A549 (cell line): ENCODE data around the gene CEP63. TPM values are rescaled to one million over a fixed set of nuclear protein-coding genes. Genes with fewer than 3 reads are reported as not detected.

ENCODE experiments used
- ATAC-seq, 2 experiments: fragments of 200-7000 bp in 1 of 2; fragments of >200 bp in 1 of 2; cut with Nextera tagmentation in 1 of 2; cut with Tn5 transposase in 1 of 2; 3 replicates each; pipeline versions ENCODE4 v1.8.0 to v1.9.1; 2018 to 2020; ENCODE audit warnings: mild to moderate bottlenecking in 1 of 2, moderate library complexity in 1 of 2
- CTCF ChIA-PET: fragments of 300-600 bp; sonication (Branson Sonifier 250); formaldehyde crosslinking; extraction: SDS; loops from one replicate; lab custom pipeline; 2021; ENCODE audit warnings: antibody characterized with exemption, inconsistent platforms; lab: Yijun Ruan, JAX
- POLR2A ChIA-PET: fragments of 350-600 bp; formaldehyde crosslinking; extraction: SDS; loops from one replicate; lab custom pipeline; 2021; ENCODE audit warnings: antibody characterized with exemption, inconsistent platforms; lab: Yijun Ruan, JAX
- DNase-seq, 2 experiments: peaks; one replicate each; pipeline versions ENCODE4 v3.0.0 to v3.0.0-alpha.2; 2011 to 2016; ENCODE audit warnings: low read depth in 1 of 2, low spot score in 1 of 2
- FAIRE-seq: peaks from 2 replicates; lab custom pipeline; 2011; peaks lifted over from hg19 to GRCh38; lab: Jason Lieb, UNC
- H3K27ac ChIP-seq, 2 experiments: fragments of >200 bp; sonication (Bioruptor Twin); formaldehyde crosslinking; 3 replicates each; pipeline ENCODE4 v1.5.1; 2016 to 2017
- H3K4me1 ChIP-seq: fragments of >200 bp; sonication (Bioruptor Twin); formaldehyde crosslinking; 3 replicates; pipeline ENCODE4 v1.6.1; 2016
- H3K4me2 ChIP-seq: fragments of >200 bp; sonication (Bioruptor Twin); formaldehyde crosslinking; 3 replicates; pipeline ENCODE4 v1.6.1; 2016
- H3K4me3 ChIP-seq: fragments of >200 bp; sonication (Bioruptor Twin); formaldehyde crosslinking; 3 replicates; pipeline ENCODE4 v1.5.1; 2016
- H3K9me3 ChIP-seq: fragments of >200 bp; sonication (Bioruptor Twin); formaldehyde crosslinking; 3 replicates; pipeline ENCODE4 v1.6.1; 2016
- CBX2 ChIP-seq: fragments of 200-600 bp; sonication (generic); IDR thresholded peaks from 2 replicates; pipeline ENCODE4 v1.6.1; 2016; ENCODE audit warnings: low read depth, mild to moderate bottlenecking, borderline replicate concordance
- CBX8 ChIP-seq: fragments of 200-600 bp; sonication (generic); IDR thresholded peaks from 2 replicates; pipeline ENCODE4 v1.6.1; 2016
- CEBPB ChIP-seq, 2 experiments: fragments of >200 bp in 1 of 2; sonication (Bioruptor Twin) in 1 of 2; formaldehyde crosslinking in 1 of 2; IDR thresholded peaks; 2 replicates each; pipeline ENCODE4 v1.6.1; 2012 to 2016
- CHD4 ChIP-seq: fragments of 200-600 bp; sonication (generic); IDR thresholded peaks from 2 replicates; pipeline ENCODE4 v1.6.1; 2016; ENCODE audit warnings: antibody characterized with exemption, mild to moderate bottlenecking, borderline replicate concordance
- CTCF ChIP-seq: fragments of >200 bp; sonication (Bioruptor Twin); formaldehyde crosslinking; IDR thresholded peaks from 3 replicates; pipeline ENCODE4 v1.5.1; 2016
- ELK1 ChIP-seq: fragments of 150-350 bp; IDR thresholded peaks from 2 replicates; pipeline ENCODE4 v1.6.1; 2014; ENCODE audit warnings: low read depth, mild to moderate bottlenecking, low read length
- FOSB ChIP-seq: fragments of 250-450 bp; sonication (Bioruptor Pico); IDR thresholded peaks from 2 replicates; pipeline ENCODE4 v1.5.0; 2020; ENCODE audit warnings: mild to moderate bottlenecking, moderate library complexity
- FOSL2 ChIP-seq, 2 experiments: fragments of 450-650 bp in 1 of 2; fragments of >200 bp in 1 of 2; sonication (Bioruptor Twin) in 1 of 2; formaldehyde crosslinking; IDR thresholded peaks; 2 replicates each; pipeline versions ENCODE4 v1.5.0 to v1.6.1; 2016 to 2020; ENCODE audit warnings: mild to moderate bottlenecking in 1 of 2, moderate library complexity in 1 of 2
- HEYL ChIP-seq: fragments of 250-450 bp; sonication (Bioruptor Pico); IDR thresholded peaks from 2 replicates; pipeline ENCODE4 v1.8.0; 2021; ENCODE audit warnings: mild to moderate bottlenecking, moderate library complexity
- HOXA7 ChIP-seq: fragments of 250-450 bp; sonication (Bioruptor Pico); IDR thresholded peaks from 2 replicates; pipeline ENCODE4 v1.5.0; 2020; ENCODE audit warnings: mild to moderate bottlenecking, moderate library complexity
- JUN ChIP-seq, 2 experiments: fragments of >200 bp; sonication (Bioruptor Twin); formaldehyde crosslinking; IDR thresholded peaks; 2 replicates in 1 of 2; 3 replicates in 1 of 2; pipeline ENCODE4 v1.6.1; 2016 to 2017
- JUNB ChIP-seq: fragments of >200 bp; sonication (Bioruptor Twin); formaldehyde crosslinking; IDR thresholded peaks from 2 replicates; pipeline ENCODE4 v1.6.1; 2016
- KDM1A ChIP-seq: fragments of 200-600 bp; sonication (generic); IDR thresholded peaks from 2 replicates; pipeline ENCODE4 v1.6.1; 2016; ENCODE audit warnings: low read depth, mild to moderate bottlenecking
- MYC ChIP-seq: IDR thresholded peaks from 2 replicates; pipeline ENCODE4 v1.6.1; 2012; ENCODE audit warnings: mild to moderate bottlenecking, inconsistent platforms, low read length, improper control_type of control experiment, borderline replicate concordance
- NR3C1 ChIP-seq: fragments of >200 bp; sonication (Bioruptor Twin); formaldehyde crosslinking; IDR thresholded peaks from 3 replicates; pipeline ENCODE4 v1.6.1; 2017
- PHF8 ChIP-seq: fragments of 200-600 bp; sonication (generic); IDR thresholded peaks from 2 replicates; pipeline ENCODE4 v1.6.1; 2016; ENCODE audit warnings: low read depth, mild to moderate bottlenecking, antibody characterized with exemption, moderate library complexity, borderline replicate concordance
- RAD21 ChIP-seq, 2 experiments: fragments of >200 bp in 1 of 2; sonication (Bioruptor Twin) in 1 of 2; formaldehyde crosslinking in 1 of 2; IDR thresholded peaks in 1 of 2; conservative IDR thresholded peaks in 1 of 2; 2 replicates in 1 of 2; 3 replicates in 1 of 2; pipeline ENCODE4 v1.6.1; 2012 to 2018; ENCODE audit warnings: inconsistent platforms in 1 of 2
- RARB ChIP-seq: fragments of 250-450 bp; sonication (Bioruptor Pico); IDR thresholded peaks from 2 replicates; pipeline ENCODE4 v1.8.0; 2021; ENCODE audit warnings: mild to moderate bottlenecking, moderate library complexity
- REST ChIP-seq: fragments of 200-600 bp; sonication (generic); IDR thresholded peaks from 2 replicates; pipeline ENCODE4 v1.6.1; 2016; ENCODE audit warnings: antibody characterized with exemption, mild to moderate bottlenecking, moderate library complexity
- USF2 ChIP-seq: fragments of 450-650 bp; IDR thresholded peaks from 2 replicates; pipeline ENCODE4 v1.6.1; 2014; ENCODE audit warnings: antibody characterized with exemption
- ZC3H11A ChIP-seq: fragments of 450-650 bp; IDR thresholded peaks from 2 replicates; pipeline ENCODE4 v1.6.1; 2014; ENCODE audit warnings: antibody characterized with exemption, mild to moderate bottlenecking
- ZFP36 ChIP-seq: fragments of 450-650 bp; IDR thresholded peaks from 2 replicates; pipeline ENCODE4 v1.6.1; 2014; ENCODE audit warnings: borderline replicate concordance; ENCODE audit not compliant: partially characterized antibody
- ZSCAN20 ChIP-seq: fragments of 250-450 bp; sonication (Bioruptor Pico); IDR thresholded peaks from 2 replicates; pipeline ENCODE4 v1.8.0; 2022; ENCODE audit warnings: mild to moderate bottlenecking, moderate library complexity
- WGBS: methylation state at CpG from one replicate; pipeline ENCODE4 v1.1.6; 2017; ENCODE audit errors: missing lambda C conversion rate; 5-methylcytosine and 5-hydroxymethylcytosine counted together
- polyA plus RNA-seq, 4 experiments: library from polyadenylated mRNA; depleted of rRNA in 3 of 4; stranded (reverse); fragments of >200 nt; fragmentation: RNase III in 1 of 4; extraction: RNeasy Plus Mini Kit Qiagen cat#74134 plus additional on column Dnase treatment in 1 of 4; gene quantifications; 2 replicates in 3 of 4; 3 replicates in 1 of 4; pipeline ENCODE4 v1.2.3, GENCODE V29; 2011 to 2017

CEP63 gene
- polyA plus RNA-seq, 2 of the 4 experiments (the other 2 are of a cell fraction): 17.4 to 24.0 TPM

GRCh38 chr3:134601539-134602439, 115.9 kb downstream of the CEP63 start:
- CTCF ChIA-PET: interaction anchor here (0.6 to 4.4 kb wide), 18 partner anchors 11 to 1317 kb away, joined by 3 to 21 read pairs (median 4); no protein-coding TSS in a partner anchor
- H3K4me1 ChIP-seq: no peaks in the 10 kb centered on the region
- H3K4me2 ChIP-seq: no peak overlapping the region
- POLR2A ChIA-PET: no interaction called here
- no peak overlapping the region for H3K4me3 ChIP-seq
- 51% methylated on average over 19 of the region's 19 CpGs for WGBS
- H3K27ac ChIP-seq: no peak overlapping the region
- ATAC-seq: peak in 1 of 2 experiments; percentile 15; a peak in 3 of 6 replicates
- no peak for FAIRE-seq
- no peak for TF ChIP-seq HOXA7 (CRISPR knock-in tag)
- no peak for TF ChIP-seq CTCF
- no peak for TF ChIP-seq HEYL (CRISPR knock-in tag)
- no peak for TF ChIP-seq ZFP36
- TF ChIP-seq ZSCAN20 (CRISPR knock-in tag): no peak
- TF ChIP-seq FOSB: no peak
- no peak for TF ChIP-seq ZC3H11A
- no peak for TF ChIP-seq CBX2
- TF ChIP-seq, all 56 proteins: peak for 0
- no peak for DNase-seq
- no peaks in the 10 kb centered on the region for H3K9me3 ChIP-seq

- H3K9me3 ChIP-seq: no peaks in the 10 kb centered on the region
- ATAC-seq (no peak), DNase-seq (no peak), FAIRE-seq (no peak)
- ChIA-PET POLR2A (no interaction called here), CTCF (interaction anchor here (0.6 to 4.4 kb wide), 6 partner anchors 13 to 1316 kb away, joined by 3 to 21 read pairs (median 4); no protein-coding TSS in a partner anchor)
- no peaks in the 10 kb centered on the region for H3K4me1 ChIP-seq
- no peak overlapping the region for H3K27ac ChIP-seq
- no peak overlapping the region for H3K4me3 ChIP-seq
- H3K4me2 ChIP-seq: no peak overlapping the region
- TF ChIP-seq KDM1A: no peak
- no peak for TF ChIP-seq PHF8
- no peak for TF ChIP-seq RARB (CRISPR knock-in tag)
- no peak for TF ChIP-seq REST
- TF ChIP-seq ZC3H11A: no peak
- TF ChIP-seq CEBPB (IDR thresholded peaks at IDR 0.05): no peak
- no peak for TF ChIP-seq ZSCAN20 (CRISPR knock-in tag)
- no peak for TF ChIP-seq CHD4
- TF ChIP-seq FOSL2 (IDR thresholded peaks at IDR 0.05): no peak
- no peak for TF ChIP-seq FOSL2 (CRISPR knock-in tag; IDR thresholded peaks at IDR 0.05)
- TF ChIP-seq NR3C1: no peak
- no peak for TF ChIP-seq USF2
- no peak for TF ChIP-seq RAD21 (conservative IDR thresholded peaks at IDR 0.05 in 1 of 2, IDR thresholded peaks at IDR 0.05 in 1 of 2)
- no peak for TF ChIP-seq MYC
- no peak for TF ChIP-seq ELK1
- no peak for TF ChIP-seq CBX8
- TF ChIP-seq JUNB: no peak
- no peak for TF ChIP-seq JUN (IDR thresholded peaks at IDR 0.05)
- WGBS: 81% methylated on average over 6 of the region's 6 CpGs
Measured at GRCh38 chr3:134602440-134602814, 116.6 kb downstream of the CEP63 start.
